Peyer's patch (tissue), 4 donors: ENCODE measurements around the gene SIGLEC5.

ENCODE experiments used
- CTCF ChIP-seq, 6 experiments: fragments of 450-650 bp in 4 of 6; fragments of 200-600 bp in 2 of 6; sonication (generic) in 1 of 6; IDR thresholded peaks; one replicate each; pipeline ENCODE4 v1.5.1; 2017 to 2019; ENCODE audit warnings: antibody characterized with exemption in 6 of 6, mild to moderate bottlenecking in 3 of 6, moderate library complexity in 1 of 6
- POLR2A ChIP-seq, 2 donors: fragments of 450-650 bp; IDR thresholded peaks; one replicate each; pipeline ENCODE4 v1.5.1; 2017; ENCODE audit warnings: antibody characterized with exemption in 2 of 2, mild to moderate bottlenecking in 2 of 2, moderate library complexity in 2 of 2

GRCh38 chr19:51586103-51586728 is 44.0 kb downstream of the SIGLEC5 start:
- no peak for TF ChIP-seq POLR2A (IDR thresholded peaks at IDR 0.05)
- TF ChIP-seq CTCF (IDR thresholded peaks at IDR 0.05): no peak
